ENCODE measurements around the gene PTPRM. TPM values are rescaled to one million over a fixed set of nuclear protein-coding genes. Genes with fewer than 3 reads are reported as not detected.

PTPRM gene
- total and polyA plus RNA-seq, 7 donors = 3.9 to 151 (median 62.8) TPM

- 58 to 65% methylated on average over 6 of the region's 6 CpGs for WGBS, 2 donors
Measured at GRCh38 chr18:8264861-8265411, 697.8 kb downstream of the PTPRM start.

GRCh38 chr18:8272254-8272653 lies 705.1 kb downstream of the PTPRM start:
- no peak overlapping the region for H3K27ac ChIP-seq
- no peaks in the 10 kb centered on the region for H3K27me3 ChIP-seq
- no peaks in the 10 kb centered on the region for H3K4me1 ChIP-seq
- TF ChIP-seq POLR2AphosphoS5 (IDR thresholded peaks at IDR 0.05) = no peak
- TF ChIP-seq CTCF (IDR thresholded peaks at IDR 0.05) = no peak
- TF ChIP-seq POLR2A (IDR thresholded peaks at IDR 0.05) = no peak
- no peak for TF ChIP-seq EP300 (IDR thresholded peaks at IDR 0.05)
- no peak for DNase-seq
- no peaks in the 10 kb centered on the region for H3K9me3 ChIP-seq
- H3K4me3 ChIP-seq = no peak overlapping the region
- H3K36me3 ChIP-seq = no peaks in the 10 kb centered on the region
- intact Hi-C loops (cut with DNase I) = no loop called here

More at GRCh38 chr18:8264861-8265411, 697.8 kb downstream of the PTPRM start:
- Histone ChIP-seq H3K27ac (no peak overlapping the region), H3K4me1 (no peaks in the 10 kb centered on the region), H3K36me3 (no peaks in the 10 kb centered on the region), H3K4me3 (no peak overlapping the region), H3K27me3 (no peaks in the 10 kb centered on the region), H3K9me3 (no peaks in the 10 kb centered on the region)
- DNase-seq = no peak
- TF ChIP-seq POLR2A (IDR thresholded peaks at IDR 0.05) = no peak
- intact Hi-C loops (cut with DNase I) = no loop called here

- Histone ChIP-seq H3K27ac (no peak overlapping the region), H3K36me3 (no peaks in the 10 kb centered on the region), H3K27me3 (no peaks in the 10 kb centered on the region), H3K4me3 (no peak overlapping the region), H3K9me3 (no peaks in the 10 kb centered on the region), H3K4me1 (no peaks in the 10 kb centered on the region)
- TF ChIP-seq POLR2A (IDR thresholded peaks at IDR 0.05) = no peak
- TF ChIP-seq CTCF (IDR thresholded peaks at IDR 0.05) = no peak
- no peak for TF ChIP-seq EP300 (IDR thresholded peaks at IDR 0.05)
- TF ChIP-seq POLR2AphosphoS5 (IDR thresholded peaks at IDR 0.05) = no peak
- intact Hi-C loops (cut with DNase I) = no loop called here
- WGBS, 2 donors = 91 to 95% methylated on average over 1 of the region's 1 CpG
- DNase-seq = no peak
Measured at GRCh38 chr18:8274370-8274769, 707.3 kb downstream of the PTPRM start.

- Histone ChIP-seq H3K4me1 (no peaks in the 10 kb centered on the region), H3K36me3 (no peaks in the 10 kb centered on the region), H3K27ac (no peak overlapping the region), H3K9me3 (no peaks in the 10 kb centered on the region), H3K27me3 (no peaks in the 10 kb centered on the region), H3K4me3 (no peak overlapping the region)
- WGBS, 2 donors = 77 to 82% methylated on average over 3 of the region's 3 CpGs
- DNase-seq = no peak
- TF ChIP-seq CTCF (IDR thresholded peaks at IDR 0.05) (no peak), POLR2AphosphoS5 (IDR thresholded peaks at IDR 0.05) (no peak), POLR2A (IDR thresholded peaks at IDR 0.05) (no peak), EP300 (IDR thresholded peaks at IDR 0.05) (no peak)
- intact Hi-C loops (cut with DNase I) = no loop called here
Measured at GRCh38 chr18:8276406-8276805, 709.3 kb downstream of the PTPRM start.

GRCh38 chr18:8277270-8277669 lies 710.2 kb downstream of the PTPRM start:
- no peaks in the 10 kb centered on the region for H3K36me3 ChIP-seq
- H3K4me3 ChIP-seq = no peak overlapping the region
- DNase-seq = no peak
- H3K27me3 ChIP-seq = no peaks in the 10 kb centered on the region
- no peak for TF ChIP-seq POLR2A (IDR thresholded peaks at IDR 0.05)
- TF ChIP-seq CTCF (IDR thresholded peaks at IDR 0.05) = no peak
- no peaks in the 10 kb centered on the region for H3K4me1 ChIP-seq
- H3K9me3 ChIP-seq = no peaks in the 10 kb centered on the region
- intact Hi-C loops (cut with DNase I) = no loop called here
- WGBS, 2 donors = 43 to 44% methylated on average over 1 of the region's 1 CpG
- no peak overlapping the region for H3K27ac ChIP-seq

Data from sigmoid colon (tissue), 7 donors.